Measurements from ENCODE around the gene ANG. TPM values are rescaled to one million over a fixed set of nuclear protein-coding genes. Genes with fewer than 3 reads are reported as not detected.

Gene ANG
- total and polyA plus RNA-seq, 2 of the 8 experiments (the other 6 are each of a cell fraction or from before 2014, with no cell fraction given) = 2.2 to 4.6 TPM

GRCh38 chr14:20698018-20698329 lies 9.4 kb downstream of the ANG start (continued):
- TF ChIP-seq CHD7 (IDR thresholded peaks at IDR 0.05; ENCODE audit: insufficient replicate concordance, low read length) (no peak), POLR2AphosphoS5 (IDR thresholded peaks at IDR 0.05; ENCODE audit: low read depth, low read length) (no peak), TCF12 (IDR thresholded peaks at IDR 0.05; ENCODE audit: low read depth, low read length) (no peak), NANOG (IDR thresholded peaks at IDR 0.05; ENCODE audit: insufficient read depth, low read depth, low read length, poor library complexity, severe bottlenecking) (no peak), JUN (IDR thresholded peaks at IDR 0.05; ENCODE audit: low read depth, low read length) (no peak), SUZ12 (IDR thresholded peaks at IDR 0.05; ENCODE audit: low read length) (no peak), SAP30 (IDR thresholded peaks at IDR 0.05; ENCODE audit: insufficient read depth, insufficient replicate concordance, low read length) (no peak), USF2 (IDR thresholded peaks at IDR 0.05; ENCODE audit: low read length) (no peak), SP2 (IDR thresholded peaks at IDR 0.05; ENCODE audit: low read length) (no peak), EZH2 (IDR thresholded peaks at IDR 0.05; ENCODE audit: low read depth, low read length, severe bottlenecking) (no peak)
